ENCODE results near the gene GRB2.

- TF ChIP-seq CTCF (IDR thresholded peaks at IDR 0.05) (no peak), POLR2A (IDR thresholded peaks at IDR 0.05) (no peak)
These were observed 86.8 kb downstream of the GRB2 start for GRCh38 chr17:75318615-75319222.
